ENCODE measurements around the gene P2RX7.

- TF ChIP-seq TEAD4 (IDR thresholded peaks at IDR 0.05) (no peak), REST (IDR thresholded peaks at IDR 0.05; ENCODE audit: low read depth) (no peak), EGR1 (IDR thresholded peaks at IDR 0.05) (no peak), FOXM1 (IDR thresholded peaks at IDR 0.05; ENCODE audit: borderline replicate concordance, low read depth) (no peak)
Observed at GRCh38 chr12:121191151-121191550, 58.5 kb downstream of the P2RX7 start.
